PFSK-1 (cell line): ENCODE results near the gene ART4.

Source experiments
- FOXP2 ChIP-seq: optimal IDR thresholded peaks from 2 replicates; pipeline ENCODE3; 2011; ENCODE audit warnings: borderline replicate concordance, control low read depth, inconsistent platforms; ENCODE audit not compliant: insufficient read depth; ENCODE audit errors: extremely low read length, extremely low read depth
- POLR2AphosphoS5 ChIP-seq: IDR thresholded peaks from 2 replicates; pipeline ENCODE4 v1.6.1; 2012; ENCODE audit warnings: low read depth, mild to moderate bottlenecking, control low read depth, low read length, moderate library complexity
- REST ChIP-seq, 2 experiments: IDR thresholded peaks; 2 replicates each; pipeline versions ENCODE4 v1.6.1 to v1.8.0; 2011 to 2012; ENCODE audit warnings: low read depth in 2 of 2, low read length in 2 of 2, control low read depth in 1 of 2, inconsistent platforms in 1 of 2, mild to moderate bottlenecking in 1 of 2, moderate library complexity in 1 of 2; ENCODE audit not compliant: insufficient read depth in 1 of 2
- SIN3A ChIP-seq: IDR thresholded peaks from 2 replicates; pipeline ENCODE4 v1.6.1; 2012; ENCODE audit warnings: mild to moderate bottlenecking, low read length, moderate library complexity, borderline replicate concordance; ENCODE audit not compliant: insufficient read depth
- TAF1 ChIP-seq: IDR thresholded peaks from 2 replicates; pipeline ENCODE4 v1.6.1; 2012; ENCODE audit warnings: low read length, control low read depth, borderline replicate concordance; ENCODE audit not compliant: insufficient read depth

The ART4 gene

GRCh38 chr12:14878488-14878887, 35.2 kb upstream of the ART4 start:
- TF ChIP-seq TAF1 (no peak), SIN3A (no peak), REST (IDR thresholded peaks at IDR 0.05; ENCODE audit: insufficient read depth in 1 of 2, low read depth in 2 of 2, low read length in 2 of 2) (no peak), FOXP2 (no peak), POLR2AphosphoS5 (no peak)

DNA sequence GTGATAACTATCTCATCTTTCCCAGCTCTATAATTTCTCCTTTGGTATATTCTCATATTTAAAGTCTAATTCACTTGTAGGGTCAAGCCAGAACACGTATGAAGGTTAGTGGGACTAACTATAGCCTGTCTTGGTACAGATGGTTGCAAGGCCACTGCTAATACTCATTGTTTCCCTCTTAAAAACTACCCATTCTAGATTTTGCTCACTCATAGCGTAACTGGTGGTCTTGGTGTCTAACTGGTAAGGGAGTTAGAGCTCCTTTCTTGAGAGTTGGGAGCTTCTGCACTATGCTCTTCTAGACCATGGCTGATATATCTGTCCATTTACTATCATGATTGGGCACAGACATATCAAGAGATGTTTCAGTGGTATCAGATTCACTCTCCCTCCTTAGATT, 33.5 kb upstream of the ART4 start:
- TF ChIP-seq FOXP2 = no peak
- TF ChIP-seq SIN3A = no peak
- TF ChIP-seq POLR2AphosphoS5 = no peak
- no peak for TF ChIP-seq TAF1
- TF ChIP-seq REST (IDR thresholded peaks at IDR 0.05; ENCODE audit: insufficient read depth in 1 of 2, low read depth in 2 of 2, low read length in 2 of 2) = no peak

DNA sequence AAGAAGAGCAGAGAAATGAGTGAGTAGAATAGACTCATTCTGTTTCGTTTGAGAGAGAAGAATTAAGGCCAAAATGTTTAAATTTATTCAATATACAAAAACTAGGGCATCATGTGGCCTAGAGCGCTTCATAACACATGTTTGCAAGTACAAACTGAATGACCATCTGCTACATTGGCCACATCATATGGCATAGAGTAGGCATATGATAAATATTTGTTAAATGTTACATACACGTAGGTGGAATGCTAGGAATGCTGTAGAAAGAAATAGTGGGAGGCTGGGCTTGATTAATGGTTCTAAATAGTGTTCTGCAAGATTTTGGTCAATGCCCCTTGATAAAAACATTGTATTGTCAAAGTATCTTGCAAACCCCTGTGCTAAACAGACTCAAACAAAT, 31.6 kb upstream of the ART4 start:
- no peak for TF ChIP-seq TAF1
- no peak for TF ChIP-seq SIN3A
- no peak for TF ChIP-seq REST (IDR thresholded peaks at IDR 0.05; ENCODE audit: insufficient read depth in 1 of 2, low read depth in 2 of 2, low read length in 2 of 2)
- TF ChIP-seq POLR2AphosphoS5 = no peak
- TF ChIP-seq FOXP2 = no peak

DNA sequence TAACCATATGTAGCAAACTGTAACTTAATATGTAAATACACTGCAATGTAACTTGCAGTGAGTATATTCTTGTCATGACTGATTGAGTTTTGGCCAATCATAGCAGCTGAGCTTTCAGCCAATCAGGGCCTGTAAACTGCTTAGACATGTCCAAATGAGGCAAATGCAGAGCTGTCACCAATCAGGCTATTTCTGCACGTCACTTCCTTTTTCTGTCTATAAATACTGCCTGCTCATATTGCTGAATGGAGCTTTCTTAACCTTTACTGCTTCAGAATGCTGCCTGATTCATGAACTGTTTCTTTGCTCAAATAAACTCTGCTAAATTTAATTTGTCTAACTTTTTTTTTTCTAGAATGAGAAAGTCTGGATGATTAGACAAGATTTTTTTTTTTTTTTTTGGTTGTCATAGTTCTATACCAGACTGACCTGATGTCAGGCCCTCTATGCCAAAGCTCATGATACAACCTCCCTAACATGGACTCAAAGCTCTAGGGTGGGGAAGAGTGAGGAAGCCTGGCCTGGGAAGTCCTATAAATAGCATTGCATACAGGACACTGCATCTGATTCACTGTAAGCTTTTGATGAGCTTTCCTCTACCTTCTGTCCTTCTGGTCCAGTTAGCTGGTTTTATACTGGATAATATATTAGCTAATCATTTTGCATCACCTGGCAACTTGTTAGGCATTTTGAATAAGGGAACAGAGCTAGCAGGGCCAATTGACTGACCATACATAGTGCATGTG, 30.3 kb upstream of the ART4 start:
- no peak for TF ChIP-seq TAF1
- TF ChIP-seq POLR2AphosphoS5 = no peak
- no peak for TF ChIP-seq REST (IDR thresholded peaks at IDR 0.05; ENCODE audit: insufficient read depth in 1 of 2, low read depth in 2 of 2, low read length in 2 of 2)
- TF ChIP-seq SIN3A = no peak
- no peak for TF ChIP-seq FOXP2

- no peak for TF ChIP-seq POLR2AphosphoS5
- no peak for TF ChIP-seq TAF1
- no peak for TF ChIP-seq REST (IDR thresholded peaks at IDR 0.05; ENCODE audit: insufficient read depth in 1 of 2, low read depth in 2 of 2, low read length in 2 of 2)
- no peak for TF ChIP-seq SIN3A
- no peak for TF ChIP-seq FOXP2
Observed at GRCh38 chr12:14871886-14872285, 28.6 kb upstream of the ART4 start.
